ENCODE results near the gene SHISA7. TPM values are rescaled to one million over a fixed set of nuclear protein-coding genes. Genes with fewer than 3 reads are reported as not detected.
A peak's percentile ranks its signal among the peaks of the same experiment; 100 is the strongest.

The SHISA7 gene
- polyA plus RNA-seq, 1 donor from 2014 or later, result not detected

DNA sequence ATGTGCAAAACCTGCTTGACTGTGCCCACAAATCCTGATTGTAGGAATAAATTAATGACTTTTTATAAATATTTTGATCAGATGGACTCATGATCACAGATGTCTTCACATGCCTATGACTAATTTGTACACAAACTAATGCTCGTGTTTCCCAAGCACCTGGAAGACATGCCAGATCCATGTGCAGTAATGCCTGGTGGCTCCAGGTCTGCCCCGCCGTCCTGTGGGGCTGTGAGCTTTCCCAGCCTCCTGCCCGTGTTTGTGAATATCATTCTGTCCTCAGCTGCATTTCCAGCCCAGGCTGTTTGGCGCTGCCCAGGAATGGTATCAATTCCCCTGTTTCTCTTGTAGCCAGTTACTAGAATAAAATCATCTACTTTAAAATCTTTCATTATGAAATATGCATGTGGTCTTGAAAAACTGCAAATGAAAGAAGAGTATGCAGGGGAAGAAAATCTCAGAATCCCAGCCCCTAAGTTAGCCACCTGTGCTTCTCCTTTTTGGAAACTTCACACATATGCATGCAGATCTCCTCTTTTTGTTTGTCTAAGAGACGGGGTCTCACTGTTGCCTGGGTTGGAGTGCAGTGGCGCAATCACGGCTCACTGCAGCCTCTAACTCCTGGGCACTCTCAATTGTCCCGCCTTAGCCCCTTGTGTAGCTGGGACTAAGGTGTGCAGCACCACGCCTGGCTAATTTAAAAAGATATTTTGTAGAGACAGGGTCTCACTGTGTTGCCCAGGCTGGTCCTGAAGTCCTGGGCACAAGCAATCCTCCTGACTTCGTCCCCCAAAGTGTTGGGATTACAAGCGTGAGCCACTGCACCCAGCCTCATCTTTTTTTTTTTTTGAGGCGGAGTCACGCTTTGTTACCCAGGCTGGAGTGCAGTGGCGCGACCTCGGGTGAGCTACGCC, 51.1 kb downstream of the SHISA7 start:
- H3K36me3 Mint-ChIP-seq, result peaks cover 2% of the 10 kb centered on the region
- H3K27me3 Mint-ChIP-seq, result no peaks in the 10 kb centered on the region
- no peaks in the 10 kb centered on the region for H3K9me3 Mint-ChIP-seq
- peak overlapping the region in 1 of 3 donors; percentile 60 for H3K27ac Mint-ChIP-seq
- H3K4me1 Mint-ChIP-seq, result peaks cover 11 to 34% (median 16%) of the 10 kb centered on the region in 3 donors
- no peak overlapping the region for H3K4me3 Mint-ChIP-seq

DNA sequence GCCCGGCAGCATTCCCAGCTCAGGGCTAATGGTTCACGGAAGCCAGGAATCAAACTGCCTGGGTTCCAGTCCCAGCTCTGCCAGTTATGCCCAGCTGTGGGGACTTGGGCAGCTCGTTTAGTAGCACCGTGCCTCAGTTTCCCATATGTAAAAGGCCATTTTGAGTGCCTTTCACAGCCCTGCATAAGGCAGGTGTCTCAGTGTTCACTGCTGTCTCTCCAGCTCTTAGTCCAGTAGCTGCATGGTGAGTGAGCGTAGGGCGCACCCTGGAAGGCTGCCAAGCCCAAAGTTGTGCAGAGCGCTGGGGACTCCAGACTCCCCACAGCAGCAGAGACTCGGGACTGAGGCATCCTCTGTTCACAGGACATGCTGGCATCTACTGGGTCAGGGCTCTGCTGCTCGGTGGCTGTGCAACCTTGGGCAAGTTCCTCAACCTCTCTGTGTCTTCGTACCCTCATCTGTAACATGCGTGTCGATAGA, 51.9 kb downstream of the SHISA7 start:
- peak overlapping the region in 1 of 4 donors; percentile 61 for H3K4me3 Mint-ChIP-seq
- H3K9me3 Mint-ChIP-seq, result no peaks in the 10 kb centered on the region
- H3K27ac Mint-ChIP-seq, result peak overlapping the region in 1 of 3 donors; percentile 60
- peaks cover 18 to 39% (median 20%) of the 10 kb centered on the region in 3 donors for H3K4me1 Mint-ChIP-seq
- H3K36me3 Mint-ChIP-seq, result peaks cover 2% of the 10 kb centered on the region
- H3K27me3 Mint-ChIP-seq, result no peaks in the 10 kb centered on the region

DNA sequence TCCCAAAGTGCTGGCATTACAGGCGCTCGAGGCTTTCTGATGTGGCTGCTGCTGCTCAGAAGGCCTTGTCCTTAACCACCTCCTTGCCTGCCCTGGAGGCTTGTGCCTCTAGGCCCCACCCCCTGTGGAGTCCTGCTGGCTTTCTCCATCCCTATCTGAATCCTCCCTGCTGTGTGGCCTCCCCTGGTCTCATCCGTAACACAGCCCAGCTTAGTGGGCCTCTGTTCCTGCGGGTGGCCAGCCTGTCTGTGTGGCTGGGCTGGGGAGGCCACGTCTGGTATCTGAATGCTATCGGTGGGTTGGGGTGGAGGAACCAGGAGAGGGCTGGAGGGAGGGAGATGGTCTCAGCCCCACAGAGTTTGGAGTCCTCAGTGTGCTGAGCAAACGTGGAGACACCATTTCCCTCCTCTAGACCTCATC, 52.6 kb downstream of the SHISA7 start:
- Mint-ChIP-seq H3K4me3 (peak overlapping the region in 1 of 4 donors; percentile 97), H3K27me3 (no peaks in the 10 kb centered on the region), H3K36me3 (peaks cover 4% of the 10 kb centered on the region), H3K9me3 (no peaks in the 10 kb centered on the region), H3K4me1 (peaks cover 23 to 40% (median 24%) of the 10 kb centered on the region in 3 donors), H3K27ac (peak overlapping the region in 1 of 3 donors; percentile 56)

DNA sequence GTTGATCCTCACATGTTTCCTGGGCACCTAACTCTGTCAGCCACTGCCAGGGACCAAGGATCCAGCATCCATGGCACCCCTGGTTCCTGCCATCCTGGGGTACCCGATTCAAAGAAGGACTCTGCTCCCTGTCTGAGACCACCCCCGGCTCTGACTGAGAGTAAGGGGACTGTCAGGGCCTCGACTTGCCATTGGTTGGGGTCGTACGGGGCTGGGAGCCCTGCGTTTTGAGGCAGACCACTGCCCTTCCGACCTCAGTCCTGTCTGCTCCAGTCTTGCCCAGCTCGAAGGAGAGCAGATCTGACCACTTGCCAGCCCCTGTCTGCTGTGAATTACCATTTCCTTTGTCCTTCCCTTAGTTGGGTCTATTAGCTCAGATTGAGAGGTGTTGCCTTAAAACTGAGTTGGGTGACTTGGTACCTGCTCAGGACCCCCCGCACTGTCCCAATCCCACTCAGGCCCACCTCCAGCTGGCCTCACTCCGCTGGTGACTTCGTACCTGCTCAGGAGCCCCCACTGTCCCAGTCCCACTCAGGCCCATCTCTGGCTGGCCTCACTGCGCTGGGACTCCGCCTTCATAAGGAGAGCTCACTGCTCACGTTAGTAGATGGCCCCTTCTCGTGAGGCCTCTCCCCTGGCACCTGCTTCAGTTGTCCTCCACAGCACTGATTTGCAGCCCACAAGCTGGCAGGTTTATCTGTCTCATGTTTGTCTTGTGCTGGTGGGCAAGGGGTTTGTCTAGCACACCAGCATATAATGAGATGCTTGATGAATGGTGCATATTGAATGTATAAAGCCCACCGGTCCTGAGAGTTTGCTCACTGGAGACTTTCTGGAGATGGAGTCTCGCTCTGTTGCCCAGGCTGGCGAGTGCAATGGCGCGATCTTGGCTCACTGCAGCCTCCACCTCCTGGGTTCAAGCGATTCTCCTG, 53.4 kb downstream of the SHISA7 start:
- Mint-ChIP-seq H3K36me3 (peaks cover 4% of the 10 kb centered on the region), H3K4me3 (peak overlapping the region in 3 of 4 donors; percentile 41 to 97 (median 43)), H3K27me3 (no peaks in the 10 kb centered on the region), H3K4me1 (peaks cover 26 to 43% (median 31%) of the 10 kb centered on the region in 3 donors), H3K9me3 (no peaks in the 10 kb centered on the region), H3K27ac (peak overlapping the region in 1 of 3 donors; percentile 56)

DNA sequence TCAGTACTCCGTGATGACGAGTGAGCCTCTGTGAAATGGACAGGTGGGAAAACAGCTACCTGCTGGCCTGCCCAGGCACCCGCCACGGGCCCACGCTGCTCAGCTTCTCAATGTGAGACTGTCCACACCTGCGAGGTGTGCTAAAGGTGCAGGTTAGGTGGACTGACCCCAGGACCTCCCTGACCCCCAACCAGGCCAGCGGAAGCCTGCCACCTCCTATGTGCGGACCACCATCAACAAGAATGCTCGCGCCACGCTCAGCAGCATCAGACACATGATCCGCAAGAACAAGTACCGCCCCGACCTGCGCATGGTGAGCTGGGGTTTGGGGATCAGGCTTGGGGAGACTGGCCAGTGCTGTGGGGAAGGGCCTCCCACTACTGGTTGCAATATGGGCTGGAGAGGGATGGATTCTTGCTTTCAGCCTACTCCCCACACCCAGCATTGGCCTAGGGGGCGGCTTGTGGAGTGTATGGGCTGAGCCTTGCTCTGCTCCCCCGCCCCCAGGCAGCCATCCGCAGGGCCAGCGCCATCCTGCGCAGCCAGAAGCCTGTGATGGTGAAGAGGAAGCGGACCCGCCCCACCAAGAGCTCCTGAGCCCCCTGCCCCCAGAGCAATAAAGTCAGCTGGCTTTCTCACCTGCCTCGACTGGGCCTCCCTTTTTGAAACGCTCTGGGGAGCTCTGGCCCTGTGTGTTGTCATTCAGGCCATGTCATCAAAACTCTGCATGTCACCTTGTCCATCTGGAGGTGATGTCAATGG, 55.2 kb downstream of the SHISA7 start:
- Mint-ChIP-seq H3K36me3 (peaks cover 4% of the 10 kb centered on the region), H3K9me3 (no peaks in the 10 kb centered on the region), H3K4me1 (peaks cover 30 to 51% (median 34%) of the 10 kb centered on the region in 3 donors), H3K27me3 (no peaks in the 10 kb centered on the region), H3K27ac (peak overlapping the region in 2 of 3 donors; percentile 78 to 93), H3K4me3 (peak overlapping the region; percentile 97 to 100 (median 100))

DNA sequence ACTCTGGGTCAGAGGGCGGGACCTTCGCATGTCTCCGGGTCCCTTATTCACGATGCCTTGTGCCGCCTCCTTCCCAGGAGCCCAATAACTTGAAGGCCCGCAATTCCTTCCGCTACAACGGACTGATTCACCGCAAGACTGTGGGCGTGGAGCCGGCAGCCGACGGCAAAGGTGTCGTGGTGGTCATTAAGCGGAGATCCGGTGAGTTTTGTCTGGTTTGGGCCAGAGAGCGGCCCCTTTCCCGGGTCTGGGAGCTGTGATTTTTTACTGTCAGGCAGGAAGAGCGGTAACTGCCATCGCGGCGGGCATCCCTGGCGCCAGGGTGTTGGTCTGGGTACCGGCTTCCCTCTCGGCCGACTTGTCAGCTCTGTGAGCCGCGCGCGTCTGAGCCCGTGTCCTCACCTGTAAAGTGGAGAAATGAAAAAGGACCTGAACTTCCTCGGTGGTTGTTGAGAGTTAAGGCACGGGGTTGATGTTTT, 56.6 kb downstream of the SHISA7 start:
- peak overlapping the region; percentile 93 to 100 (median 98) for H3K27ac Mint-ChIP-seq
- H3K27me3 Mint-ChIP-seq, result no peaks in the 10 kb centered on the region
- peaks cover 29 to 51% (median 32%) of the 10 kb centered on the region in 3 donors for H3K4me1 Mint-ChIP-seq
- peaks cover 2% of the 10 kb centered on the region for H3K36me3 Mint-ChIP-seq
- no peaks in the 10 kb centered on the region for H3K9me3 Mint-ChIP-seq
- H3K4me3 Mint-ChIP-seq, result peak overlapping the region; percentile 97 to 100 (median 100)

DNA sequence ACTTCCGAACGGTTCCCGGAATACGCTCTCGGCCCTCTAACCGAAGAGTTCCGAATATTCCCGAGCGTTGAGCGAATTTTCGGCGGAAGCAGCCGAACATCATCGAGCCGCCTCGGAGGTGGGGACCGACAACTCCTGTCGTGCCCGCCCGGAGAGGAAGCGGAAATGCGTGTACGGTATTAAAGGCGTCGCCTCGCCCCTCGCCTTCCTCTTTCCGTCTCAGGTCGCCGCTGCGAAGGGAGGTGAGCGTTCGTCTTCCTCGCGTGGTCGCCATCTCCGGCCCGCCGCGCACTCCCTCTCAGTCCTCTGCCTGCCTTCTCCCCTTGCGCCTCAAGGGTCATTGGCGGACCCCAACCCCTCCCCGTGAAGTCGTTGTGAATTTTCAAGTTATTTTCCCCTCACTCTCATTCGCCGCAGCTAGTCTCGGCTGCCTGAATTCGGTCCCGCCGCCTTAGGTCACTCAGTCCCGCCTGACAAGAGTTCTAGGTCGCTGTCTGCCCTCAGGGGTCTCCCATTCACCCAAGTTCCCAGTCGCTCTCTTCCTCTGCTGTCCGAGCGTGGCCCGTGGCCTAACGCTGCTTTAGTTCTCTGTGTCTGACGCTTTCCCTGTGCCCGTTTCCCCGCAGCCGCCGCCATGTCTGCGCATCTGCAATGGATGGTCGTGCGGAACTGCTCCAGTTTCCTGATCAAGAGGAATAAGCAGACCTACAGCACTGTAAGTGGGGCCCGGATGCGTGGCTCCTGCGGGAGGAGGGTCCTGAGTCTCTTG, 57.2 kb downstream of the SHISA7 start, which contains the start of gene RPL28:
Gene RPL28 (plus strand): TSS at position 209 of the 769 bp plus-strand sequence. CDS start 426 bp downstream, at position 635.
- no peaks in the 10 kb centered on the region for H3K9me3 Mint-ChIP-seq
- no peaks in the 10 kb centered on the region for H3K27me3 Mint-ChIP-seq
- peaks cover 28 to 51% (median 32%) of the 10 kb centered on the region in 3 donors for H3K4me1 Mint-ChIP-seq
- H3K27ac Mint-ChIP-seq, result peak within 1 kb of the TSS; percentile 93 to 100 (median 98)
- peak within 1 kb of the TSS; percentile 97 to 100 (median 100) for H3K4me3 Mint-ChIP-seq
- H3K36me3 Mint-ChIP-seq, result peaks cover 2% of the 10 kb centered on the region

DNA sequence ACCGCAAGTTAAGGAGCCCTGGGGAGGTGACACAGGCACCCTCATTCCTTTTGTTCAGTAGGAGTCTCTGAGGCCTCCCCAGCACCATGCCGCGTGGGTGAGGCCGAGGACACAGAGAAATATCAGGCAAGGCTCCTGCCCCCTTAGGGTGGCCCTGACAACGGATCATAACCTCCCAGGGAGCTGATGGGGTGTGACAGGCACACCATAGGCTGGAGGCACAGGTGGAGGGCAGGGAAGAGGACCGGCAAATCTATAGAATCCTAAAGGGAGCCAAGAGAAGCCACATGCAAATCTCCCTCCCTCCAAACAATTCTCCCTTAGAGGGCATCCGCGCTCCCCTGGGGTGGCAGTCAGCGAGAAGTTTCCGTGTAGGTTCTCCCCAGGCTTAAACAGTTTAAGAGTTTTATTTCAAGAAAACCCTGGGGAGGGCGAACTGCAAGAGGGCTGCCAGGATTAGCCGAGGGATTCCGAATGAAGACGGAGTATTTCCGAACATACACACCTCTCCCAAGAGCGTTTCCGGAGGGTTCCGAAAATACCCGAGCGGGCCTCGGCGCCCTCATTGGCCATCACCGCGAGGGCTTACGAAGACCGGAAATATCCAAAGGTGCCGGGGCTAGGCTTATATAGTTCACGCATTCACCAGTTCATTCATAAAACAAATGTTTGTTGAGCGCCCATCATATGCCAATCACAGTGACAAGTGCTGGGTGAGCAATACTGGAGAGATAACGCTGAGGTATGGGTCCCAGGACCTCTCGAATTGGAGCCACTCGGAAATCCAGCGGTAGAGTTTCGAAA, 58.0 kb downstream of the SHISA7 start:
- Mint-ChIP-seq H3K27me3 (no peaks in the 10 kb centered on the region), H3K27ac (peak overlapping the region; percentile 93 to 100 (median 98)), H3K36me3 (peaks cover 2% of the 10 kb centered on the region), H3K4me3 (peak overlapping the region; percentile 97 to 100 (median 100)), H3K4me1 (peaks cover 24 to 47% (median 32%) of the 10 kb centered on the region in 3 donors), H3K9me3 (no peaks in the 10 kb centered on the region)

DNA sequence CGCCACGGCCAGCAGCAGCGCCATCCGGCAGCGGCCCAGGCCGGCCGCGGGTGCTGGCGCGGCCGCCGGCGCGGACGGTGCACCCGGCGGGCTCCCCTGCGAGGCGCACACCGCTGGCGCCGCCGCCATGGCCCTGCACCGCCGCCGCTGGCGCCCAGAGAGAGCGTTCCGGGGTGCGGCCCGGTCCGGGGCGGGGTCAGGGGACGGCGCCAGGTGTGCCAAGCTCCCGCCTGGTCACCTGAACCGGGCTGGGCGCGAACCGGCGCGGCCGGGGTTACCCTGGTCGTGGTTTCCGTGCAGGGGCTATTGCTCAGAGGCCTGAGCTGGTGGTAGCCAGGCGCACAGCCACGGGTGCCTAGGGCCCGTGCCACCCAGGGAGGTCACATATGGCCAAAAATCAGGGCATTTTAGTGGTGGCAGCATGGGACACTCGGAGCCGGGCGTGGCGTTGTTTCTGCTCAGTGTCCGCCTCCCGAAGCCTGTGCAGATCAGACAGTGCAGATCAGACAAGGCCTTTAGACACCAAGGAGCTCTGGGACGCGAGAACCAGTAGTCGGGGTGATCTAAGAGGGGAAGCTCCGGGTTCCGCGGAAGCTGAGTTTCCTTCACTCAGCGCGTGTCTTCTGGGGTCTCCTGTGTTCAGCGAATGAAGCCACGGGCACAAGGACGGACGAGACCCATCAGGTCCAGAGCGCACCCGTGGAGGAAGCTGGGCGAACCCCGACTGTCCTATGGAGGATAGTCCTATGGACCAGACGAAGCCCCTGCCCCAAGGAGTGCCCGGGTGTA, 58.8 kb downstream of the SHISA7 start, which contains the start of gene TMEM238:
Gene TMEM238 (minus strand): TSS at position 162 of the 789 bp plus-strand sequence. CDS start 33 bp downstream, at position 129.
- Mint-ChIP-seq H3K27ac (peak within 1 kb of the TSS; percentile 93 to 100 (median 98)), H3K9me3 (no peaks in the 10 kb centered on the region), H3K4me3 (peak within 1 kb of the TSS; percentile 97 to 100 (median 100)), H3K36me3 (peaks cover 6% of the 10 kb centered on the region), H3K27me3 (no peaks in the 10 kb centered on the region), H3K4me1 (peaks cover 24 to 40% (median 32%) of the 10 kb centered on the region in 3 donors)

DNA sequence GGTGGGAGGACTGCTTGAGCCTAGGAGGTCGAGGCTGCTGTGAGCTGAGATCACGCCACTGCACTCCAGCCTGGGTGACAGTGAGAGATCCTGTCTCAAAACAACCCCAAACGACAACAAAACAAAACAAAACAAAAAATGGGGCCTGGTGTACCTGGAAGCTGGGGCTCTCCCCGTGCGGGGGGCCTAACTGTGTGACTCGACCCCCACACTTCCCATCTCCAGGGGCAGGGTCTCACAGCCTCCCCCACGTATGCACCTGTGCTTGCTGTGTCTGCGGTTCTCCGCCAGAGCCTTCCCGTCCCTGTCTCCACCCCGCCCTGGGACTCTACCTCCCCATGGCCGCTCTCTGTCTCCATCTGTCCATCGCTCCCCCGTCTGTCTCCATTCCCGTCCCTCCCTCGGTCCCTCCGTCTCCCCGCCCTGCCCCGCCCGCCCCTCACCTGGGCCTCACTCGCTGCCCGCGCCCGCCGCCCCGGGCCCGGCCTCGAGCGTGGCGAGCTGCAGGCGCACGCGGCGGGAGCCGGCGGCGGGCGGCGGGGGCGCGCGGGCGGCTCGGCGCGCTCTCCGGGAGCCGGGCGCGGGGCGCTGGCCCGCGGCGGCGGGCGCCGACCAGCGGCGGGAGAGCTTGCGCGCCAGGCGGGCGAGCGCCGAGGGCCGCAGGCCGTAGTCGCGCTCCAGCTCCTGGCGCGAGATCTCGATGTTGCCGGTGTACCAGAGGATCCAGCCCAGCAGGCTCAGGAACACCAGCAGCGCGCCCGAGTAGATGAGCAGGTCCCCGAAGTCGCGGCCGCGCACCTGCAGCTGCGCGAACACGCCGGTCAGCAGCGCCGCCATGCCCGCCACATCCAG, 59.6 kb downstream of the SHISA7 start:
- no peaks in the 10 kb centered on the region for H3K9me3 Mint-ChIP-seq
- no peaks in the 10 kb centered on the region for H3K27me3 Mint-ChIP-seq
- H3K36me3 Mint-ChIP-seq, result peaks cover 6% of the 10 kb centered on the region
- peak overlapping the region; percentile 83 to 97 (median 90) for H3K4me3 Mint-ChIP-seq
- peak overlapping the region in 2 of 3 donors; percentile 50 to 84 for H3K27ac Mint-ChIP-seq
- peaks cover 24 to 34% (median 29%) of the 10 kb centered on the region in 3 donors for H3K4me1 Mint-ChIP-seq

DNA sequence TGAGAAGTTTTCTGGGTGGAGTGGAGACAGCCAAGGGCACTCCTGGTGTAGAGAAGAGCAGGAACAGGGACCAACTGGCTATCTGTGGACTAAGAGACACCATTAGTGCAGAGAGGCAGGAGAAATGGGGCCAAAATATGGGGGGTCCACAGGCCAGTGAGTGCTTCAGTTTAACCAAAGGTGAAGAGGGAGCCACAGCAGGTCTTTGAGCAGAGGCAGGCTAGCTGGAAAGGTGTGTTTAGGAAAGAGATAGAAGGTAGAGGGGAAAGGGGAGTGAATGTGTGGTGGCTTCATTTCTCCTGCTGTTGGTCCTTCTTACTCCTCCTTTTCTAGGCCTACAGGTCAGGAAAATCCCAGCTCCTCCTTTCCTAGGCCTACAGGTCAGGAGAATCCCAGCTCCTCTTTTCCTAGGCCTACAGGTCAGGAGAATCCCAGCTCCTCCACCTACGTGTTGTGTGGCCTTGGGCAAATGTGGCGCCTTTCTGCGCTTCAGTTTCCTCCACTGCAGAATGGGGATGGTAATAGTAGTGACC, 60.5 kb downstream of the SHISA7 start:
- no peaks in the 10 kb centered on the region for H3K27me3 Mint-ChIP-seq
- H3K4me1 Mint-ChIP-seq, result peaks cover 24 to 26% (median 26%) of the 10 kb centered on the region in 3 donors
- H3K4me3 Mint-ChIP-seq, result peak overlapping the region; percentile 79 to 97 (median 88)
- peaks cover 6% of the 10 kb centered on the region for H3K36me3 Mint-ChIP-seq
- no peaks in the 10 kb centered on the region for H3K9me3 Mint-ChIP-seq
- peak overlapping the region in 1 of 3 donors; percentile 50 for H3K27ac Mint-ChIP-seq
